Measurements from ENCODE around the gene GIGYF2. TPM values are rescaled to one million over a fixed set of nuclear protein-coding genes. Genes with fewer than 3 reads are reported as not detected.

Gene GIGYF2
- total RNA-seq, 1 experiment from 2014 or later: 55.3 TPM

DNA sequence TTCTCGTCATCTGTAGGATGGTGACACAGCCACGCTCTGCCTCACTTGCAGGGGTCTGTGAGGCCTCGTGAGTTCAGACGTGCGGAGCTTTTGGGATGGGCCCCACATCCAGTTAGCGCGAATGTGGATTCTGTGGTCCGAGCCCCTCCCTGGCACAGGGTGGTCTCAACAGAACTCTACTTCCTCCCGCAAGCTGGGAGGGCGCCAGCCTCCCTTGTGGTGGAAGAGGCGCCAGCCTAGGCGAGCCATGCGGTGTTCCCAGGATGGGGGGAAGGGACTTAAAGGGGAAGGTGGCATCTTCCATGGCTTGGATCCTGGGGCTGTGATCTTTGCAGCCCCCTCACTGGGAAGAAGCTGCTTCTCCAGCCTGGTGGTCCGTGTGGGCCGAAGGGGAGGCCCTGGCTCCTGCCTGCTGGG is 174.3 kb downstream of the GIGYF2 start:
- peaks cover 16% of the 10 kb centered on the region for H3K27me3 Mint-ChIP-seq (ENCODE audit: low read depth)
- no peak for DNase-seq
- H3K4me1 Mint-ChIP-seq: peaks cover 0 to 11% of the 10 kb centered on the region in 2 experiments; a peak in 2 of 4 replicates
- Histone ChIP-seq H3K18ac (ENCODE audit: insufficient read length, low read depth, low read length) (no peak overlapping the region), H4K8ac (replicated peaks; ENCODE audit: insufficient read length, low read depth, low read length) (no peak overlapping the region), H3K14ac (ENCODE audit: insufficient read depth, low read length) (no peak overlapping the region), H3K9ac (ENCODE audit: extremely low read depth, insufficient read length, low read length) (no peak overlapping the region), H2BK15ac (ENCODE audit: low read depth, low read length) (no peak overlapping the region), H3T11ph (ENCODE audit: low read length) (no peak overlapping the region), H3K23me2 (ENCODE audit: insufficient read length, low read depth, low read length, poor library complexity, severe bottlenecking) (peaks cover 3% of the 10 kb centered on the region), H4K91ac (ENCODE audit: insufficient read length, low read depth, low read length) (no peak overlapping the region), H2AK5ac (ENCODE audit: insufficient read length, low read length) (no peak overlapping the region), H2BK20ac (ENCODE audit: low read depth, low read length, poor library complexity, severe bottlenecking) (no peak overlapping the region), H3K56ac (ENCODE audit: insufficient read length, low read depth, low read length) (no peak overlapping the region), H4K5ac (ENCODE audit: insufficient read length, low read depth, low read length) (no peak overlapping the region), H3K79me2 (ENCODE audit: insufficient read depth, low read length) (no peaks in the 10 kb centered on the region), H3K4me2 (ENCODE audit: insufficient read depth, insufficient read length, low read length) (no peak overlapping the region), H3K27ac (ENCODE audit: insufficient read length, low read depth, low read length) (no peak overlapping the region), H2BK5ac (ENCODE audit: insufficient read length, low read length) (no peak overlapping the region), H2BK120ac (ENCODE audit: low read depth, low read length, poor library complexity, severe bottlenecking) (no peak overlapping the region), H2AFZ (ENCODE audit: low read length) (no peak overlapping the region), H3K4ac (ENCODE audit: low read depth, low read length) (no peak overlapping the region), H2BK12ac (ENCODE audit: insufficient read length, low read depth, low read length) (no peak overlapping the region), H3K9me3 (ENCODE audit: control insufficient read depth, low read depth, low read length) (no peaks in the 10 kb centered on the region), H4K20me1 (ENCODE audit: control insufficient read depth, insufficient read depth, insufficient read length) (no peaks in the 10 kb centered on the region), H3K27me3 (ENCODE audit: insufficient read depth, low read length) (no peaks in the 10 kb centered on the region; the same call in 1 of the 2 replicates), H3K4me1 (ENCODE audit: insufficient read depth, low read length) (no peaks in the 10 kb centered on the region), H3K23ac (ENCODE audit: insufficient read length, low read depth, low read length) (no peak overlapping the region), H3K79me1 (ENCODE audit: insufficient read depth, low read depth, low read length, poor library complexity, severe bottlenecking) (no peaks in the 10 kb centered on the region)
- TF ChIP-seq CTCF (conservative IDR thresholded peaks at IDR 0.05): no peak
- no CpG with 5 or more reads among the region's 15 CpGs for WGBS (ENCODE audit: extremely low coverage, insufficient read length, low lambda C conversion rate)
- H3K9me3 Mint-ChIP-seq: no peaks in the 10 kb centered on the region; a peak in 1 of 5 replicates
- no peak overlapping the region for H3K4me3 Mint-ChIP-seq
- H3K27ac Mint-ChIP-seq: no peak overlapping the region
- no peaks in the 10 kb centered on the region; a peak in 1 of 7 replicates for H3K36me3 Mint-ChIP-seq (ENCODE audit: insufficient read depth in 1 of 3, low read depth in 3 of 3)

Measured in H9 (cell line).